GM21423 (cell line): ENCODE data around the gene C1QTNF1.

Source experiments
- ATAC-seq: cut with Tn5 transposase; IDR thresholded peaks from one replicate; pipeline ENCODE4 v1.9.1; 2021; ENCODE audit warnings: mild to moderate bottlenecking, moderate library complexity; ENCODE audit not compliant: unreplicated experiment

The C1QTNF1 gene

GRCh38 chr17:79039171-79039570, 15.2 kb downstream of the C1QTNF1 start:
- no peak for ATAC-seq

DNA sequence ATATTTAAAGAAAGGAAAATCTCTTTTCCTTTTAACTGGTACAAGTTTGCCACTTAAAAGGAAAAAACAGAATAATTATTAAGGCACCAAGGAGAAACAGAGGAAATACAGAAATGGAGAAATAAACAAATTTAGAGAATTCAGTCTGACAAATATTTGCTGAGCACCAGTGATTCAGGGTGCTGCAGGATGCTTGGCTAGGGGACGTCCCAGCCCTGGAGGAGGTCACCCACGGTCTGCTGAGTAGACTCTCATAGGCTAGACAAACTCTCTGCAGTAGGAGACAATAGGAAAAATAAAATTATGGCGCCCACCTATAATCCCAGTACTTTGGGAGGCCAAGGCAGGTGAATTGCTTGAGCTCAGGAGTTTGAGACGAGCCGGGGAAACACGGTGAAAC, 15.9 kb downstream of the C1QTNF1 start:
- no peak for ATAC-seq

GRCh38 chr17:79041041-79041570, 17.1 kb downstream of the C1QTNF1 start:
- ATAC-seq = no peak

- ATAC-seq = no peak
Observed at GRCh38 chr17:79041723-79042420, 17.9 kb downstream of the C1QTNF1 start.

DNA sequence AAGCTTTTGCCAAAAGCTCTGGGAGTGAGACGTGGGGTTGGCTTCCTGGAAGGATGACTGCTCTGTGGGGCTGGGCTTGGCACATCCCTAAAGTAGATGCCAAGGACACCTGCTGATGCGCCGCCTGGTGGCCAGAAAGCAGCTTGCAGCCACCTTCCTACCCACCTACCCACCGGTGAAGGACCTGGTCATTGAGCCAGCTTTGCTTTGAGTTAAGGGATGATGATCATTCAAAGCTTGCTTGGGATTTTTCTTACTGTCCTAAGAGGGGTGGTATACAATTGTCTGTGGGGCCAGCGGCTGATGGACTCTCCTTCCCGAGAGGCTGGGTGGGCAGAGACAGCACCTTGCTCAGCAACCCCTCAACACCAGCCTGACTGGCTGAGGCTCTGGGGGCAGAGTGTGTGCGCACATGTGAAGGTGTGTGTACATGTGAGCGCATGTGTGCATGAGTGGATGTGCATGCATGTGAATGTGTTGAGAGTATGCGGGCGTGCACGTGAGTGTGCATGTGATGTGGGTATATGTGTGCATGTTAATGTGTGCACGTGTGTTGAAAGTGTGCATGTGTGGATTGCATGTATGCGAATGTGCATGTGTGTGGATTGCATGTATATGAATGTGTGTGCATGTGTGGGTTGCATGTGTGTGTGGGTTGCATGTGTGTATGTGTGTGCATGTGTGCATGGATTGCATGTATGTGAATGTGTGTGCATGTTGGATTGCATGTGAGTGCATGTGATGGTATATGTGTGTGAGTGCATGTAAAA, 18.6 kb downstream of the C1QTNF1 start:
- no peak for ATAC-seq

DNA sequence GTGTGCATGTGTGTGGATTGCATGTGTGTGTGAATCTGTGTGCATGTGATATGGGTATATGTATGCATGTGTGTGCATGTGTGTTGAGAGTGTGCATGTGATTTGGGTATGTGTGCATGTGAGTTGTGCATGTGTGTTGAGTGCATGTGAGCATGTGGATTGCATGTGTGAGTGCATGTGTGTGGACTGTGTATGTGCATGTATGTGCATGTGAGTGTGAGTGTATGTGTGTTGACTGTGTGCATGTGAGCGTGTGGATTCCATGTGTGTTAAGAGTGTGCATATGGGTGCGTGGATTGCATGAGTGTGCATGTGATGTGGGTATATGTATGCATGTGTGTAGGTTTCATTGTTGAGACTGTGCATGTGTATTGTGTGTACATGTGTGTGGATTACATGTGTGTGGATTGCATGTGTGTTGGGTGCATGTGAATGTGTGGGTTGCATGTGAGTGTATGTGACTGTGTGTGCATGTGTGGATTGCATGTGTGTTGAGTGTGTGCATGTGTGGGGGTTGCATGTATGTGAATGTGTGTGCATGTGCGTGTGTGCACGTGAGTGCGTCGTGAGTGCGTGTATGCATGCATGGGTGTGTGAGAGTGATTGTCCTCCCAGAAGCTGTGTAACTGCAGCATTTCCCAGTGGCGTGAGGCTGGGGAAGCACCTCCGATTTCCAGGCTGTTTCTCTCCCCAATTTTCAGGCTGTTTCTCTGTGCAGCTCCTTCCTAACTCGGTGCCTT, 19.4 kb downstream of the C1QTNF1 start:
- no peak for ATAC-seq

GRCh38 chr17:79043931-79044320, 20.0 kb downstream of the C1QTNF1 start:
- ATAC-seq = no peak

- no peak for ATAC-seq
Observed at GRCh38 chr17:79044462-79044861, 20.5 kb downstream of the C1QTNF1 start.

DNA sequence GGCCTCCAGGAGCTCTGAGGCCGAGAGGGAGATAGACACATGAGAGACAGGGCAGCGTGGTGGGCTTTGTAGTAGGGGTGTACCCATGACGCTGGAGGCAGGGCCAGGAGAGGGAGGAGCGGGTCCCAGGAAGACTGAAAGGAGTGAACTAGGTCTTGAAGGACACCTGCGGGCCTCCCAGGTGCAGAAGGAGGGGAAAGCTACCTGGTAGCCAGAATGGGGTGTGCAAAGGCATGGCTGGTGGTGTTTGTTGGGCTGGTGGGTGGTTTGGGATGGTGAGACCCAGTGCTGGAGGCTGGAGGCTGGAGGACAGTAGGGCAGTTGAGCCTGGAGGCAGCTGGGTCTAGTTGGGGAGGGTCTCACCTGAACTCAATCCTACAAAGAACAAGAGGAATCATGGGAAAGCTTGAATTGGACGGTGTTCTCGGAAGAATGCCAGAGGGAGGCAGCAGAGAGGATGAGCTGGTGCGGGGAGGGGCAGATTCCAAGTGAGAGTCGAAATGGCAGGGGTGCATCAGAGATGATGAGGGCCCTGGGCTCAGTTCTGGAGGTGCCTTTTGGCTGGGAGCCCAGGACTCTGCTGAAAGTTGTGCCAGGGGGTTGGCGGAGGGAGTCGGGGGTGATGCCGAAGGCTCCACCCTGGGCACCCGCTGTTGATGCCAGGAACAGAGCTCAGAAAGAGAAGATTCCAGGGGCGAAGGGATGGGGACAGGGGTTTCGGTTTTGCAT, 21.2 kb downstream of the C1QTNF1 start:
- ATAC-seq = no peak

DNA sequence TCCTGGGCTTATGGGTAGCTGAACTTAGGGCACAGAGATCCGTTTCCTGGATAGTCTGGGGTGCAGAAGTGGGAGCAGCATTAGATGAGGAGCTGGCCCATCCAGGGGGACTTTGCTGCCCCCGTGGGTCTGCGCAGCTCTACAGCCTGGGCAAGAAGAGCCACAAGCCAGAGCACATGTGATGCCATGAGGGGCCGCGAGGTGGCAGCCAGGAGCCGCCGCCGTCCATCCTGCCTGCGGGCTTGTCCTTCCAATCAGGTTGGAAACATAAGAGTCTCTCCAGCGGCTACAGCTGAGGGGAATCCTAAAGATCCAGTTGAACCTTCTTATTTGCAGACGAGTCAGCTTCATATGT, 21.9 kb downstream of the C1QTNF1 start:
- ATAC-seq = no peak

GRCh38 chr17:79046197-79046915, 22.4 kb downstream of the C1QTNF1 start:
- ATAC-seq = no peak

GRCh38 chr17:79046916-79047280, 22.9 kb downstream of the C1QTNF1 start:
- ATAC-seq = no peak

- ATAC-seq = no peak
Observed at GRCh38 chr17:79047291-79047920, 23.4 kb downstream of the C1QTNF1 start.

DNA sequence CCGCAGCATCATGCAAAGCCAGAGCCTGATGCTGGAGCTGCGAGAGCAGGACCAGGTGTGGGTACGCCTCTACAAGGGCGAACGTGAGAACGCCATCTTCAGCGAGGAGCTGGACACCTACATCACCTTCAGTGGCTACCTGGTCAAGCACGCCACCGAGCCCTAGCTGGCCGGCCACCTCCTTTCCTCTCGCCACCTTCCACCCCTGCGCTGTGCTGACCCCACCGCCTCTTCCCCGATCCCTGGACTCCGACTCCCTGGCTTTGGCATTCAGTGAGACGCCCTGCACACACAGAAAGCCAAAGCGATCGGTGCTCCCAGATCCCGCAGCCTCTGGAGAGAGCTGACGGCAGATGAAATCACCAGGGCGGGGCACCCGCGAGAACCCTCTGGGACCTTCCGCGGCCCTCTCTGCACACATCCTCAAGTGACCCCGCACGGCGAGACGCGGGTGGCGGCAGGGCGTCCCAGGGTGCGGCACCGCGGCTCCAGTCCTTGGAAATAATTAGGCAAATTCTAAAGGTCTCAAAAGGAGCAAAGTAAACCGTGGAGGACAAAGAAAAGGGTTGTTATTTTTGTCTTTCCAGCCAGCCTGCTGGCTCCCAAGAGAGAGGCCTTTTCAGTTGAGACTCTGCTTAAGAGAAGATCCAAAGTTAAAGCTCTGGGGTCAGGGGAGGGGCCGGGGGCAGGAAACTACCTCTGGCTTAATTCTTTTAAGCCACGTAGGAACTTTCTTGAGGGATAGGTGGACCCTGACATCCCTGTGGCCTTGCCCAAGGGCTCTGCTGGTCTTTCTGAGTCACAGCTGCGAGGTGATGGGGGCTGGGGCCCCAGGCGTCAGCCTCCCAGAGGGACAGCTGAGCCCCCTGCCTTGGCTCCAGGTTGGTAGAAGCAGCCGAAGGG, 24.2 kb downstream of the C1QTNF1 start:
- no peak for ATAC-seq

- no peak for ATAC-seq
Observed at GRCh38 chr17:79048826-79049755, 25.1 kb downstream of the C1QTNF1 start.

- ATAC-seq = no peak
Observed at GRCh38 chr17:79049821-79050220, 25.9 kb downstream of the C1QTNF1 start.

GRCh38 chr17:79050551-79050950, 26.6 kb downstream of the C1QTNF1 start:
- no peak for ATAC-seq

DNA sequence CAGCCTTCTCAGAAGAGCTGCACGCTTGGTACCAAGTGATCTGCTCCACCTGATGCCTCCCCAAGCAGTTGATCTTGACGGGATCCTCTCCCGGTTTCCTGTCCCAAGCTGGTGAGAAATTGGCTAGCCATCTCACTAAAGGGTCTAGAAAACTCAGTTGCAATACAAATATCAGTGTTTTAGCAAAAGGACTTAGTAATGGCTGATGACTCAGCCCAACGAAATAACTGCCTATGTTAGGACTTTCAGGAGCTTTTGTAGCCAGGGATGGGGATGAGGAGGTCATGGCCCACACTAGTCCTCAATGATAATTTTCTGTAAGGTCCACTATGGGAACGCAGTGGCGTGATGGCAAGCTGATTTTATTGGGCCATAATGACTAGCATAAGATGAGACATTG, 27.3 kb downstream of the C1QTNF1 start:
- ATAC-seq = no peak
